CD4-positive, alpha-beta T cell treated with Interleukin-12 subunit alpha and Interleukin-12 subunit beta, for 1 hour (primary cell): ENCODE results near the gene IL32.

Experiments used
- DNase-seq: peaks from one replicate; pipeline ENCODE4 v3.0.0-alpha.2; 2020

The IL32 gene

GRCh38 chr16:3094289-3095027 is 29.0 kb downstream of the IL32 start:
- peak; percentile 77 for DNase-seq

- DNase-seq: peak; percentile 83
Measured at GRCh38 chr16:3095869-3096268, 30.4 kb downstream of the IL32 start.

GRCh38 chr16:3096362-3096761 is 30.9 kb downstream of the IL32 start:
- no peak for DNase-seq

DNA sequence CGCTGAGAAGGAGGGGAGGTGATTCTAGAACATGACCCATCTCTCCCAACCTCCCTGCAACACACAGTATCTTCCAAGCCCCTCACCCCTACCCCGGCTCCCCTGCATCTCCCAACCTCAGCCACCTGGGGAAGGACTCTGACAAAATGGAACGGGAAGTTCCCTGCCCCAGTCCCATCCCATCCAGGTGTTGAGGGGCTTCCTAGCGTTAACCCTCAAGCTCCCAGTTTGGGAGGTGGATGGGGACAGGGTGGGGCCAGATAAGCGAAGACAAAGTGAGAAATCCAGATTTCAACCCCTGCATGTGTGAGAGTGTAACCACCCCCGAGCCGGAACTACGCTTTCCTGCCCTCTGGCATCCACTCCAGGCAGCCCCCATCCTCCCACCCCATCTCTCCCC is 31.8 kb downstream of the IL32 start:
- DNase-seq: no peak

DNA sequence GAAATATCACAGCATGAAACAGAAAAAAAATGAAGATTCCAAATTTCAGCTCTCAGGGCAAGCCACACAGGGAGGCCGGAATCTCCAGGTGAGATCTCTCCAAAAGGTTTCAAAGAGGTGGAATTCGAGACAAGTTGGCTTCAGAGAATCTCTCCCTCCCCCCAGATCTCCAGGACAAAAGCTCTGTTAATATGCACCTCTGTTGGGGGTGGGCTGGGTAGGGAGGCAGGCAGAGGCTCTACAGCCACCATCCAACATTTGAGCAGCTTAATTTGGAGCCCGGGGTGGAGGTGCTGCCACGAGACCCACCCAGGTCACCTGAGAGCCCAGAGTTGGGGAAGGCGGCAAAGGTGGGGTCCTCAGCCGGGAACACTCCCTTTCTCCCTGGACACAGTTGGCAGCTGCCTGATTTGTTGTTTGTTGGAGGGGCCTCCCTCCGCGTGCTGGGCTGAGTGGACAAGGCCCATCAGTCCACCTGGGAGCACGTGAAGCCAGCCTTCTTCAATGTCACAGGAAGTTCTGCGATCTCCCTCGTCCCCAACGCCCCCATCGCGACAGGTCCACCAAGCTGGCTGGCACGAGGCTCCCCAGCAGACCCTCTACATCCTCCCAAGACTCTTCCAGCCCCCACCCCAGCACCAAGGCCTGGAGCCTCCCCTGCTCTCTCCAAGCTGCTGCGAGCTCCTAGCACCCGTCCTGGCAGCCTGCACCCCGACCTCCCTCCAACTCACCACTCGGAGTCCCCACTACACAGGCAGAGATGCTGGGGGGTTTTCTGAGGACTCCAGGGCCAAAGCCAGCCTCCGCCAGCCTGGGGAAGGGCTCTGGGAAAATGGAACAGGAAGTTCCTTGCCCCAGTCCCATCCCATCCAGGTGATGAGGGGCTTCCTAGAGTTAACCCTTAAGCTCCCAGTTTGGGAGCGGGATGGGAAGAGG is 33.3 kb downstream of the IL32 start, which contains the start of gene ZSCAN10:
Gene ZSCAN10 (minus strand): TSS at position 836 of the 936 bp plus-strand sequence. CDS start 6,357 bp downstream, outside the sequence.
- DNase-seq: no peak

DNA sequence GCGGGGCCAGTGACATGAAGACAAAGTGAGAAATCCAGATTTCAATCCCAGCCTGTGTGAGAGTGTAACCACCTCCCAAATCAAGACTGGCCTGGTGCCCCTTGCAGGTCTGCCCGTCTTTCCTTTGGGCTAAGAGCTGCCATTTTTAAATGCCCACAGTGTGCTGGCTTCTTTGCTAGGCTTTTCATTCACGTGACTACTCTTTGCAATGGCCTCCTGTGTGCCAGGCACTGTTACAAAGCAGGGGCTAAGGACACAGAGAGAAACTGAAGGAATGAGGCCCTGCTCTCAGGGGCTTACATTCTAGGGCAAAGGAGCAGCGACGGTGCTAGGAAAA is 33.9 kb downstream of the IL32 start:
- no peak for DNase-seq

GRCh38 chr16:3099732-3100499 is 34.5 kb downstream of the IL32 start:
- DNase-seq: peak; percentile 93

- peak; percentile 72 for DNase-seq
Measured at GRCh38 chr16:3101018-3101840, 35.8 kb downstream of the IL32 start.

DNA sequence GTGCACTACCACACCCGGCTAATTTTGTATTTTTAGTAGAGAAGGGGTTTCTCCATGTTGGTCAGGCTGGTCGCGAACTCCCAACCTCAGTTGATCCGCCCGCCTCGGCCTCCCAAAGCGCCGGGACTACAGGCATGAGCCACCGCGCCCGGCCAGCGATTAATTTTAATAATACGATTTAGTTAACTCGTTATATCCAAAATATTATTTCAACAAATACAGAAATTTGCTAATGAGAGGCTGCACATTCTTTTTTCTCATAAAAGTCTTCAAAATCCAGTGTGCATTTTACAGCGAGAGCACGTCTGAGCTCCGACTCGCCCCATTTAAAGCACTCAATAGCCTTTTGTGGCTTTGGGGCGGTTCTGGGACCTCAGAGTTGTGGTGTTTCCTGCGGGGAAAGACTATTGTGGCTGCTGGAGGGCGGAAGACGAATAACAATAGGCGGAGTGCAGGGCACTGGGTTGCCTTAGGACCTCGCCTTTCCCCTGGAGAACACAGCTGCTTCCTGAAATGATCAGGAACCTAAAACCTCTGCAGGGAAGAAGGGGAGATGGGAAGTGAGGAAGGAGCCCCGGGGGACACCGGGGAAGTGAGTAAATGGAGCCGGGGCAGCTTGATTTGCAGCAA is 36.5 kb downstream of the IL32 start:
- peak; percentile 41 for DNase-seq

- DNase-seq: peak; percentile 92
Measured at GRCh38 chr16:3106205-3106928, 40.9 kb downstream of the IL32 start.

DNA sequence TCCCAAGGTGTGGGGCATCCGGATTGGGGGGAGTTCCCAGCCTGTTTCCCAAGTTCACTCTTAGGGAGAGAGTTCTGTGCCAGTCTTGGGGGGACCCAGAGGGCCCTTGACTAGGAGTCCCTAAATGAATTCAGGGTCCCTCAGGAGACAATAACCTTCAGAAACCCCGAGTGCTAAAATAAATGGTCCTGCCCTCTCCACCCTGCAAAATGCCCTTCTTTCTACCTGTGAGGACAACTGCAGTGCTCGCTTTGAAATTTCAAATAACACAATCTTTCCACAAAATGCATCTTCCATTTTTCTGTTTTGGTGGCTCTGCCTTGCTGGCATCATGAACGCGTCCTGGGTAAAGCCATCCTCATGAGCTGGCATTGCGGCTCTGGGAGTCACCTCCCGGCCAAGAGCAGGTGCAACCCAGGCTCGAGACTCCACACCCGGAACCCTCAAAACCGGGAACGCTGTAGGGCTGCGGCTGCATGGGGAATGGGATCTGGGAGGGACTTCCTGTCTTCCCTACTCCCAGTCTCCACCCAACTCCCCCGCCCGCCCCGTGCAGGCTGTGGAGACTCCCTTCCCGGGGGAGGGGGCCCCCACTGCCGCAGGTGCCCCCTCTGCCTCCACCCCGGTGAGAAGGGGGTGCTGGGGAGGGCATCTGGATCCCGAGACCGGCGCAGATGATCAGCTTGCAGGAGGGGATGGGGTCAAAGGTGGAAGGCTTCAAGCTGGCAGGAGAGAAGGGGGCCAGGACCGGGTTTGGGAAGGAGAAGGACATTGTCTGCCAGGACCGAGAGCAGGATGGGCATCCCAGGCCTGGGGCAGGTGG is 46.8 kb downstream of the IL32 start, which contains the start of gene ZNF205:
Gene ZNF205 (plus strand): TSS at position 529 of the 823 bp plus-strand sequence. CDS start 845 bp downstream, outside the sequence.
- DNase-seq: no peak

DNA sequence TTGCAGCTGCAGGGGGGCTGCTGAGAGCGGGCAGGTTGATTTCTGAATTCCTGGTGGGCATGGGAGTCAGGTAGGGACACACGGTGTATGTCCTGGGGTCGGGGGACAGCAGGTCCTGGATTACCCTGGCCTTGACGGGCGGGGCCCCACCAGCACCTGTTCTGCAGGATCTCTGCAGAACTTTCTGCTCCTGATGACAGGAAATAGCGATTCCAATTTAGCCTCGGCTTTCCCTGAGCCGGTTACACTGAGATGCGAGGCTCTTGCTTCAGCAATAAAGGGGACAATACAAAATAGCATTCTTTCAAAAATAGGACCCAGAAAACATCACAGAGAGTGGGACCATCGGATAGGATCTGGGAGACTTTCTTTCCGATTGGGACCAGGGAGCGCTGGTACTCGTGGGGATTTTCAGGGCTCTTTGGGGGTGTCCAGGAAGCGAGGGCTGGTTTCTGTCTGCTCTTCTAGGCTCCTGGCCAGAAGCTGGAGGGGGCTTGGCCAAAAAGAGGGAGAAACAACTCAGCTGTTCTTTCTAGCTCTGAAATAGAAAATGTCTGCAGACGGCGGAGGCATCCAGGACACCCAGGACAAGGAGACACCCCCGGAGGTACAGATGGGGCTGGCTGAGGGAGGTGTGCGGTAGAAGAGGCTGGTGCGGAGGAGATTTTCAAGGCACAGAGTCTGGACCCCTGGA is 47.6 kb downstream of the IL32 start:
- no peak for DNase-seq

GRCh38 chr16:3113765-3114479 is 48.5 kb downstream of the IL32 start:
- no peak for DNase-seq

GRCh38 chr16:3115003-3115402 is 49.6 kb downstream of the IL32 start:
- DNase-seq: no peak

- no peak for DNase-seq
Measured at GRCh38 chr16:3115561-3115960, 50.1 kb downstream of the IL32 start.

DNA sequence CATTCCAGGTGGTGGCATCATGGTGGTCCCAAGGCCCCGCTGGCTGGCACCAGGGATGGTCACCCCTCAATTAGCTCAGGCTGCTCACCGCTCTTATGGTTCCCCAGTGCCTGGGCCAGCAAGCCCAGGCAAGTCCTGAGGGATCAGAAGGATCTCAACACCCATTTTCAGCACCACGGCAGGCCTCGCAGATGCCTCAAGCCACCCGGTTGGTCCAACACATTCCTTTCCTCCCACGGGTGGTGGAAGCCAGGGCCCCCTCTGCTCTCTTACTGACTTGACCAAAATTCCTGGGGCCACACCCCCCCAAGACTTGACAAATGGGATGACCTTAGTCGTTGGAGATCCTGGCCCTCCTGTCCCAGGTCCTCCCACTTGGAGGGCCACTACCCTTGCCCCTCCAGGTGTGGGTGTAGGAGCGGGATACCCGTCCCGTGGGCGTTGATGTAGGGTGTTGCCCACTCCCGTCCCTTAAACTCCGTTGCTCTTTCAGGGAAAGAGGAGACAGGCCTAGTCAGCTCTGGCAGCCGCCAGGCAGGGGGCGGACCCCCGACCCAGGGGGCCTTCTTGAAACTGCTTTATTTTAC is 52.9 kb downstream of the IL32 start:
- no peak for DNase-seq

DNA sequence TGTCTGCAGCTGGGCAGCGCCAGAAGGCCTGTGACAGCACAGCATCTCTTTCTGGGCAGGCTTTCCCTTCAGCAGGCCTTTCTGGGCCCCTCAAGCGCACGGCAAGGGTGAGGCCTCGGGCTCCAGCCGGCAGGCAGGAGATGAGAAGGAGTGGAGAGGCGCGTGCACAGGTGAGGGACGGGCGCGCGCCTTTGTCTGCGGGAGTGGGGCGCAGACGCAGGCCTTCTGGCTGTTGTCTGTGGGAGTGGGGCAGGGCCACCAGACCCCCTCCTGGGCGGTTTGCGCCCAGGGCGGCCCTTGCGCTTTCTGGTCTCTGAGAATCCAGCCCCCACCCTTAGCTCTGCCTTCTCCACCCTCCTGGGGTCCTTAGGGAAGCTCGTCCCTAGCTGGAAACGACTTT is 53.4 kb downstream of the IL32 start:
- no peak for DNase-seq
